ENCODE data around the gene ROPN1B. TPM values are rescaled to one million over a fixed set of nuclear protein-coding genes. Genes with fewer than 3 reads are reported as not detected.

Gene ROPN1B
- total RNA-seq, 2 donors from 2014 or later = not detected

DNA sequence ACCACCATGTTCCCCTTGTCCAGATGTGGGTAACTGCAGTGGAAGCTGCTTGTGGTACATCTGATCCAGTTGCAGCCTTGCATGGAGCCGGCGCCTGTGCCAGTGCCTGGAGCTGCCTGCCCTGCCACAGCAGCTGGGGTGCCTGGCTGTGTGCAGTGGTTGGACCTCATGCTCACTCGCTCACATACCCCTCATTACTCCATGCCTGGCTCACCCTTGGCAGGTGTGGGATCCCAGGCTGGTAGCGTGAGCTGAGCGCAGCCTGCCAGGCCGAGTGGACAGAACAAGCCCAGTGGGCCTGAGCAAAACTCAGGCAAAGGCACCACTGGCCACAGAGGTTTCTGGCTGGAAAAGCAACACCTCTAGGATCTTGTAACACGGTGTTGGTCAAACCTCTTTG, 35.7 kb downstream of the ROPN1B start:
- Mint-ChIP-seq H3K4me1 (ENCODE audit: low read depth in 2 of 2) (no peaks in the 10 kb centered on the region), H3K27me3 (no peaks in the 10 kb centered on the region), H3K4me3 (no peak overlapping the region), H3K9me3 (peaks cover 6% of the 10 kb centered on the region), H3K36me3 (peaks cover 27% of the 10 kb centered on the region), H3K27ac (no peak overlapping the region)
- ATAC-seq (no peak), DNase-seq (ENCODE audit: low spot score) (no peak)

GRCh38 chr3:126005951-126006350, 37.0 kb downstream of the ROPN1B start:
- Mint-ChIP-seq H3K4me3 (no peak overlapping the region), H3K9me3 (peaks cover 6% of the 10 kb centered on the region), H3K27me3 (no peaks in the 10 kb centered on the region), H3K4me1 (ENCODE audit: low read depth in 2 of 2) (no peaks in the 10 kb centered on the region), H3K27ac (no peak overlapping the region), H3K36me3 (peaks cover 21% of the 10 kb centered on the region)
- DNase-seq (ENCODE audit: low spot score) (no peak), ATAC-seq (no peak)

GRCh38 chr3:126008219-126008618, 39.2 kb downstream of the ROPN1B start:
- peaks cover 17% of the 10 kb centered on the region for H3K36me3 Mint-ChIP-seq
- no peak overlapping the region for H3K4me3 Mint-ChIP-seq
- no peak overlapping the region for H3K27ac Mint-ChIP-seq
- no peaks in the 10 kb centered on the region for H3K9me3 Mint-ChIP-seq
- DNase-seq (ENCODE audit: low spot score) = no peak
- ATAC-seq = peak; percentile 50 to 63
- no peaks in the 10 kb centered on the region for H3K4me1 Mint-ChIP-seq (ENCODE audit: low read depth in 2 of 2)
- no peaks in the 10 kb centered on the region for H3K27me3 Mint-ChIP-seq

DNA sequence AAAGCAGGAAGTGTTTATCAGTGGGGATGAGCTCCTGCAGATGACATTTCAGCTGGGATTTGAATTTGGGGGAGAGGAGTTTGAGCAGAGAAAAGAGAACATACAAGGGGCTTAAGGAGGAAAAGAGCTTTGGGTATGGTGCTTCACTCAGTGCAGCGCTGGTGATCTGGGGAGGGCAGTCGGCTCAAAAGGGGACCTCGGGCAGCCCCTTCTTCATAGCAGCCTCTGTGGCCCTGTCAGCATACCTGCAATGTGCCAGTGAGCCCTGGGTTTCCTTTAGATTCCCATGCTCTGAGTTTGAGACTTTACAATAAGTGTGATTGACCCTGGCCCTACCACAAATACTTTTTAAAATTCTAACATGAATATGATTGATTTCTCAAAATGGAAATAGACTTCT, 40.2 kb downstream of the ROPN1B start:
- H3K4me3 Mint-ChIP-seq = no peak overlapping the region
- no peaks in the 10 kb centered on the region for H3K27me3 Mint-ChIP-seq
- ATAC-seq (no peak), DNase-seq (ENCODE audit: low spot score) (no peak)
- peaks cover 17% of the 10 kb centered on the region for H3K36me3 Mint-ChIP-seq
- no peaks in the 10 kb centered on the region for H3K4me1 Mint-ChIP-seq (ENCODE audit: low read depth in 2 of 2)
- no peak overlapping the region for H3K27ac Mint-ChIP-seq
- no peaks in the 10 kb centered on the region for H3K9me3 Mint-ChIP-seq

GRCh38 chr3:126013751-126014156, 44.8 kb downstream of the ROPN1B start:
- peaks cover 16% of the 10 kb centered on the region for H3K36me3 Mint-ChIP-seq
- DNase-seq (ENCODE audit: low spot score) = no peak
- no peaks in the 10 kb centered on the region for H3K9me3 Mint-ChIP-seq
- no peak overlapping the region for H3K4me3 Mint-ChIP-seq
- no peaks in the 10 kb centered on the region for H3K27me3 Mint-ChIP-seq
- ATAC-seq = no peak
- H3K4me1 Mint-ChIP-seq (ENCODE audit: low read depth in 2 of 2) = no peaks in the 10 kb centered on the region
- no peak overlapping the region for H3K27ac Mint-ChIP-seq

DNA sequence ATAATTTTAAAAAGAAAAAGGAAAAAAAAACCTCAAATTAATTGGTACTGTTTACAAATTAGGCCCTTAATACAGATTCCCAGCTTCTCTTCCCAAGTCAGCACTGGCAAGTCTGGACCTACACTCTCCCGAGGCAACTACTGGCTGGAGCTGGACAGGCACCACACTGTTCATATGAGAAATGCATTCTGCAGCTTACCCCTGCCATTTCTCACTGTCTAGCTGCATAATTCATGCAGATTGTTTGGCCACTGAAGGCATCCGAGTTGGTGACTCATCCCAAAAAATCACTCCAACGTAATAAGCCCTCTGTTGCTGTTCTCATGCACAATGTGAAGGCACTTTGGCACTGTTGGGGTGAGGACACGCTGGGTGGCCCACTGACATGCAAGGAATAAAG, 45.3 kb downstream of the ROPN1B start:
- no peak overlapping the region for H3K27ac Mint-ChIP-seq
- no peaks in the 10 kb centered on the region for H3K4me1 Mint-ChIP-seq (ENCODE audit: low read depth in 2 of 2)
- DNase-seq (ENCODE audit: low spot score) = no peak
- H3K9me3 Mint-ChIP-seq = no peaks in the 10 kb centered on the region
- no peak for ATAC-seq
- H3K27me3 Mint-ChIP-seq = no peaks in the 10 kb centered on the region
- no peak overlapping the region for H3K4me3 Mint-ChIP-seq
- peaks cover 13% of the 10 kb centered on the region for H3K36me3 Mint-ChIP-seq

DNA sequence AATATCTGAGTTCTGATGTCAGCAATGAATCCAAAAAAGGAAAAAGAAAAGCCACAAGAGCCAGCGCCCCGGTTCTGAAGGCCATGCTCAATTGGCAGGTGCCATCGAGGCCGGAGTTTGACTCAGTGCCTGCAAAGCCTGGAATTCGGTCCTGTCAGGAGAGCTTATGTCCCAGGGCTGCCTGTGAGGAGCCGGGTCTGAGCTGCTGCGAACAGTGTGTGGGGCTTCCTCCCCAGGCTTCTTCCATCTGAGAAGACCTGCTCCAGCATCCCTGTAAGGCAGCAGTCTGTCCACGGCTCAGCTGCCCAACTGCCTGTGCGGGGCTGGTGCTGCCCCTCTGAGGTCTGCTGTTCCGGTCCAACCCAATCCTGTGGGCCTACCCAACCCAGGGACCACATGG, 46.1 kb downstream of the ROPN1B start:
- ATAC-seq = no peak
- DNase-seq (ENCODE audit: low spot score) = no peak
- Mint-ChIP-seq H3K9me3 (no peaks in the 10 kb centered on the region), H3K4me1 (ENCODE audit: low read depth in 2 of 2) (no peaks in the 10 kb centered on the region), H3K36me3 (peaks cover 13% of the 10 kb centered on the region), H3K27me3 (no peaks in the 10 kb centered on the region), H3K4me3 (no peak overlapping the region), H3K27ac (no peak overlapping the region)

DNA sequence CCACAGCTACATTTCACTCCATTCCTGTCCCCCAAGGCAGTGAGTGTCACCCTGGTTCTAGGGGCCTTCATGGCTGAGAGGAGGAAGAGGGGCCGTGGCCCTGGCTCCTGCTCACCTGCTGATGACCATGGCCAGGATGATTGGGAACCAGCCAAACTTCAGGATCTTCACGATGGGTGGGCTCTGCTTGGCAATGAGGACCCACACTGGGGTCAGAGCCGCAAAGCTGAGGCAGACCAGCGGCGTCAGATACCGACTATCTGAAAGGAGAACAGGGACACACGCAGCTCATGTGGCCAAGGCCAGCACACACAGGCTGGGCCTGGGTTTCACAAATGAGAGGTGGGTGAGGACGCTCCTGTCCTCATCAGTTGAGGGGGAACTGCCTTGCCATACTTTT, 47.6 kb downstream of the ROPN1B start:
- no peaks in the 10 kb centered on the region for H3K4me1 Mint-ChIP-seq (ENCODE audit: low read depth in 2 of 2)
- H3K4me3 Mint-ChIP-seq = no peak overlapping the region
- peaks cover 6% of the 10 kb centered on the region for H3K36me3 Mint-ChIP-seq
- H3K27me3 Mint-ChIP-seq = no peaks in the 10 kb centered on the region
- no peaks in the 10 kb centered on the region for H3K9me3 Mint-ChIP-seq
- DNase-seq (ENCODE audit: low spot score) (no peak), ATAC-seq (peak in 1 of 2 donors; percentile 31)
- no peak overlapping the region for H3K27ac Mint-ChIP-seq

GRCh38 chr3:126017362-126017761, 48.4 kb downstream of the ROPN1B start:
- Mint-ChIP-seq H3K36me3 (peaks cover under 1% of the 10 kb centered on the region), H3K27me3 (no peaks in the 10 kb centered on the region), H3K27ac (no peak overlapping the region), H3K4me3 (no peak overlapping the region), H3K4me1 (ENCODE audit: low read depth in 2 of 2) (no peaks in the 10 kb centered on the region), H3K9me3 (no peaks in the 10 kb centered on the region)
- ATAC-seq (peak in 1 of 2 donors; percentile 3), DNase-seq (ENCODE audit: low spot score) (no peak)

DNA sequence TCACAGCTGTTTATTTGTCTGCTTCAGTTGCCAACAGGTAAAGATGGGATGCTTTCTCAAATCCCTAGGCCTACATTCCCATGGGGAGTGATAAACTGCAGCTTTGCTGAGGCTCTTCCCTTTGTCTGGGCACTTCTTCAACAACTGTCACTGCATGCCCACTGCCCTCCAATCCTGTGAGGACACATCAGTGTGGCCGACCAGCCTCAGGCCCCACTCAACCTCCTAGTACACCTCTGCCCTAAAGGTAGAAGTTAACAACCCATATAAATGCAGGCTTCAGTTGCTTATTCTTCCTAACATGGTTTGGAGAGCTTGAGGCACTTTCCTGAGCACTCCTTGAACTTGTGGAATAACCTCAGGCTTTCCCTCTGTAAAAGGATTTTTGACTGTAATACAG, 49.6 kb downstream of the ROPN1B start:
- Mint-ChIP-seq H3K36me3 (no peaks in the 10 kb centered on the region), H3K4me1 (ENCODE audit: low read depth in 2 of 2) (no peaks in the 10 kb centered on the region), H3K4me3 (no peak overlapping the region), H3K27ac (no peak overlapping the region), H3K27me3 (no peaks in the 10 kb centered on the region), H3K9me3 (no peaks in the 10 kb centered on the region)
- DNase-seq (ENCODE audit: low spot score) (no peak), ATAC-seq (no peak)

GRCh38 chr3:126018995-126019394, 50.0 kb downstream of the ROPN1B start:
- H3K27ac Mint-ChIP-seq = no peak overlapping the region

DNA sequence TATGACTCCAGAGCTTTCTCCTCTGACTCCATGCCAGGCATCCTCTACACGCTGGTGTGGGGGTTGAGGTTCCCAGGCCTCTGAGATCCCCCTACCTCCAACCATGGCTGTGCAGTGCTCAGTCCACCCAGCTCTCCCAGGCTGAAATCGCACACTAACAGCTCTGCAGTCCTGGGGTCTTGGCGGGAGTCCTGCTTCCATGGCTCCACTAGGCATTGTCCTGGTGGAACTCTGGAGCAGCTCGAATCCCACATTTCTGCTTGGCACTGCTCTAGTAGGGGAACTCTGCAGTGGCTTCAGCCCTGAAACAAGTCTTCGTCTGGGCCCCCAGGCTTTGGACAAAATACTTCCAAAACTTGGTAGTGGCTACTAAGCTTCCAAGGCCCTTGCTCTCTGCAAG, 50.7 kb downstream of the ROPN1B start:
- H3K27me3 Mint-ChIP-seq = no peaks in the 10 kb centered on the region
- H3K4me3 Mint-ChIP-seq = no peak overlapping the region
- H3K36me3 Mint-ChIP-seq = no peaks in the 10 kb centered on the region
- peaks cover 0 to 2% of the 10 kb centered on the region in 2 donors for H3K4me1 Mint-ChIP-seq (ENCODE audit: low read depth in 2 of 2)
- no peak for ATAC-seq
- no peak overlapping the region for H3K27ac Mint-ChIP-seq
- no peaks in the 10 kb centered on the region for H3K9me3 Mint-ChIP-seq
- no peak for DNase-seq (ENCODE audit: low spot score)

More at GRCh38 chr3:126018995-126019394, 50.0 kb downstream of the ROPN1B start:
- Mint-ChIP-seq H3K9me3 (no peaks in the 10 kb centered on the region), H3K4me3 (no peak overlapping the region), H3K27me3 (no peaks in the 10 kb centered on the region), H3K36me3 (no peaks in the 10 kb centered on the region), H3K4me1 (ENCODE audit: low read depth in 2 of 2) (no peaks in the 10 kb centered on the region)
- DNase-seq (ENCODE audit: low spot score) = no peak
- ATAC-seq = no peak

DNA sequence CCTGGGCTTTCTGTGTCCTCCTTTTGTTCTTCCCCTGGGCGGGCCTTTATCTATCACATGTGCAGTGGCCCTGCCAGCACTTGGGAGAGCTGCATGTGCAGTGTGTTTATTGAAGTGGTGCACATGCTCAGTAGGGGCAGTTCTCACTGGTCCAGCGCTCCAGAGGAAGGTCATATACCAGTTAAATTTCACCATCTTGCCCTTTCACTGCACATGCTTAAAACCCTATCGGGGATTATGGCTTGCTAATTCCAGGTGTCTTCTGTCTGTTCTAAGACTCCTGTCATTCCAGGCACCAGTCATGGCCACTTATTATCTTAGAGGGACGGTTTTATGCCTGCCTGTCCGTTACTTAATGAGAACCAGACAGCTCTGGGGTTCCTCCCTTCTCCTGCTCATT, 52.2 kb downstream of the ROPN1B start:
- no peaks in the 10 kb centered on the region for H3K9me3 Mint-ChIP-seq
- no peak overlapping the region for H3K27ac Mint-ChIP-seq
- no peak for ATAC-seq
- peaks cover 0 to 9% of the 10 kb centered on the region in 2 donors for H3K4me1 Mint-ChIP-seq (ENCODE audit: low read depth in 2 of 2)
- no peak overlapping the region for H3K4me3 Mint-ChIP-seq
- H3K27me3 Mint-ChIP-seq = no peaks in the 10 kb centered on the region
- DNase-seq (ENCODE audit: low spot score) = no peak
- no peaks in the 10 kb centered on the region for H3K36me3 Mint-ChIP-seq

DNA sequence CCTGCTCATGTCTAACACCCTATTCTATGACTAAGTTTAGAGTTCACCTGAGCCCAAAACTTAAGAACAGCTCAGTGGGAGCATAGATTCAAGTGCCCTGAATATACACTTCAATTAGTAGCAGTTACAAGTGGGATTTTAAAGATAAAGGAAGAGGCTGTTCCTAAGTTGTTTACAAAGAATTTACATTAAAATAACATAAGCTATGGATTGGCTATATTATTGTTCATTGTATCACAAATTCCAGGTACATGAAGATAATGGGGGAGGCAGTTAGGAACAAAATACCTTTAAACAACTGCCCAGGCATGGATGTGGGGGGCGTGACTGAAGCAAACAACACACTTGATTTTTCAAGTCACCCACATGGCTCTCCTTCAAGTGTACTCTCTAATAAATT, 52.7 kb downstream of the ROPN1B start:
- no peak overlapping the region for H3K4me3 Mint-ChIP-seq
- no peaks in the 10 kb centered on the region for H3K36me3 Mint-ChIP-seq
- DNase-seq (ENCODE audit: low spot score) (no peak), ATAC-seq (no peak)
- H3K9me3 Mint-ChIP-seq = no peaks in the 10 kb centered on the region
- H3K27me3 Mint-ChIP-seq = no peaks in the 10 kb centered on the region
- peaks cover 4 to 12% of the 10 kb centered on the region in 2 donors for H3K4me1 Mint-ChIP-seq (ENCODE audit: low read depth in 2 of 2)
- H3K27ac Mint-ChIP-seq = no peak overlapping the region

DNA sequence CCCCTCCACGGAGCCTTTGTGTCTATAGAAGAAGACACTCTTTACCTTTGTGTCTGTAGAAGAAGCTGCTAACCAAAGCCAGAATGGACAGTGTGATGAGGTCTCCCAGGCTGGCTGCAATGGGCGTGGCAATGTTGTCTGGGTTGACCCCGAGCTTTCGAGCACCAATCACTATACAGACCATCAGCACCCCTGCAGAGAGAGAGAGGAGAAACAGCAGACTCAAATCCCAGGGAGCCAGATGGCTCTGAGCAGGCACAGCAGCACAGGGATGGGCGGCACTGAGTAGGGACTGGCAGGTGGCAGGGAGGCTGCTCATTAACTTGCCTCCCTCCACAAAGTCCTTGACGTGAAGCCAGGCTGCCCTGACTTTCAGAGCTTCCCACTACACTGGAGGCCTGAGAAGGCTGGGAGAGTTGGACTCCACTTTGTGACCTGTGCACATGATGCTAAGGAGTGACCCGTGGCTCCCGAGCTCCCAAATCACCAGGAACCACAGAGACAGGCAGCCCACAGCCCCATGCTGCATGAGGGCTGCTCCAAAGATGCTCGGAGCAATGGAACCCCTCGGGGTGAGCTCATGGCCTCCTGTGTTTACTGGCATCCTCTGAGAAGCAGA, 53.9 kb downstream of the ROPN1B start:
- H3K36me3 Mint-ChIP-seq = peaks cover 8% of the 10 kb centered on the region
- peaks cover 6 to 20% of the 10 kb centered on the region in 2 donors for H3K4me1 Mint-ChIP-seq (ENCODE audit: low read depth in 2 of 2)
- ATAC-seq (no peak), DNase-seq (ENCODE audit: low spot score) (no peak)
- H3K4me3 Mint-ChIP-seq = no peak overlapping the region
- peaks cover 6% of the 10 kb centered on the region for H3K9me3 Mint-ChIP-seq
- H3K27me3 Mint-ChIP-seq = no peaks in the 10 kb centered on the region
- no peak overlapping the region for H3K27ac Mint-ChIP-seq
